ENCODE data around the gene EIF2S1.
"Not testable (repeated sequence)": the region's sequence is repeated elsewhere in the genome, so short reads cannot be mapped to it uniquely, and the experiment has no call there.

Gene EIF2S1

DNA sequence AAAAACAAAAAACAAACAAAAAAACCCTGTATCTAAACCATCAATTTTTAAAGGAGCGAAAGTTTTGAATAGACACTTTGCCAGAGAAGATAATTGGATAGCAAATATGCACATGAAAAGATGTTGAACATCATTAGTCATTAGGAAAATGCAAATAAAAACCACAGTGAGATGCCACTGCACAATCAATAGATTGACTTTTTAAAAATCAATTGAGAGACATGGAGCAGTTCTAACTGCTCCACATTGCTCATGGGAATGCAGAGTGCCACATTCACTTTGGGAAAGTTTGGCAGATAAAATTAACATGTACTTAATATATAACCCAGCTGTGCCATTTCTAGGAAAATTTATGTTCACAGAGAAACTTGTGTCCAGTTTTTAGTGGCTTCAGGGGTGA, 12.7 kb downstream of the EIF2S1 start:
- no peak for DNase-seq (ENCODE audit: low read depth)

DNA sequence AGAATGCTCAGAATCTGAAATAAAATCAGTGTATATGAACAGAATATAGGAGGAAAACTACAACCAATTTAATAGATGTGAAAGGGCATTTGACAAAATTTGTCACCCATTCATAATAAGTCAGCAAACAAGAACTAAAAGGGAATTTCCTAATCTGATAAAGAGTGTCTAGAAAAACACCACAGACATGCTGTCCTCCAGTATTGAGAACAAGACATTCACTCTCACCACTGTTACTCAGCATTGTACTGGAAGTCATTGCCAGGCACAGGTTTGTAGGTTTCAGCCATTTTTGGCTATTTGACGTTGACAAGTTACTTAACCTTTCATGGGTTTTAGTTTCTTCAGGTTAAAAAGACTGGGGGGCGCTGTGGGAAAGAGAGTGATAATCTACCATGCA, 13.2 kb downstream of the EIF2S1 start:
- DNase-seq (ENCODE audit: low read depth) = no peak

- DNase-seq (ENCODE audit: low read depth) = no peak
These were observed 17.8 kb downstream of the EIF2S1 start for GRCh38 chr14:67377916-67378315.

DNA sequence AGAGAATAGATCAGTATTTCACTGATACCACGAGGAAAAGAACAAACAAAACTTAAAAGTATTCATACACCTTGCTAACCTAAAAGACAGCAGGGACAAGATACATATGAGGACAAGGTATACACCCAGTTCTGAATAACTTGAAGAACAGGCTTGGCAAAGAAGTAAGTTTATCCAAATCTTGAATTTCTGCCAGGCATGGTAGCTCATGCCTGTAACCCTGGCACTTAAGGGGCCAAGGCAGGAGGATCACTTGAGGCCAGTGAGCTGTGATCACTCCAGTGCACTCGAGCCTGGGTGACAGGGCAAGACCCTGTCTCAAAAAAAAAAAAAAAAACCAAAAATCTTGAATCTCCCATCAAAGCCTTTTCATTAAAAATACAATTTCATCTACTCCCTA, 25.0 kb downstream of the EIF2S1 start:
- no peak for DNase-seq (ENCODE audit: low read depth)

DNA sequence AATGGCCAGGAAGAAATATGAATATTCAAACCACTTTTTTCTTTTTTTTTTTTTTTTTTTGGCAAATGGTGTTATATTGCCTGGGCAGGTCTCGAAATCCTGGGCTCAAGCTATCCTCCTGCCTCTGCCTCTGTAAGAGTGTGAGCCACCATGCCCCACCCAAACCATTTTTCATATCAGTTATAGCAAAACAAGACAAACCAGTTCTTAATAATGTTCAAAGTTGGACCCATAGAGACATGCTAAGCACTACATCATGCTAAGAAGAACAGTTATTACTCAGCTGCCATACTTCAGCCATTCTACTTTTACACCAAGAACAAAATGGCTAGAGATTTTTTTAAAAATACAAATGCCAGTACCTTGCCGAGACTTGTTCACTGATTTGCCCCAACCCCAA, 25.5 kb downstream of the EIF2S1 start:
- no peak for DNase-seq (ENCODE audit: low read depth)

GRCh38 chr14:67387195-67387594, 27.1 kb downstream of the EIF2S1 start:
- DNase-seq (ENCODE audit: low read depth) = no peak

GRCh38 chr14:67389275-67389674, 29.1 kb downstream of the EIF2S1 start:
- DNase-seq (ENCODE audit: low read depth) = no peak

DNA sequence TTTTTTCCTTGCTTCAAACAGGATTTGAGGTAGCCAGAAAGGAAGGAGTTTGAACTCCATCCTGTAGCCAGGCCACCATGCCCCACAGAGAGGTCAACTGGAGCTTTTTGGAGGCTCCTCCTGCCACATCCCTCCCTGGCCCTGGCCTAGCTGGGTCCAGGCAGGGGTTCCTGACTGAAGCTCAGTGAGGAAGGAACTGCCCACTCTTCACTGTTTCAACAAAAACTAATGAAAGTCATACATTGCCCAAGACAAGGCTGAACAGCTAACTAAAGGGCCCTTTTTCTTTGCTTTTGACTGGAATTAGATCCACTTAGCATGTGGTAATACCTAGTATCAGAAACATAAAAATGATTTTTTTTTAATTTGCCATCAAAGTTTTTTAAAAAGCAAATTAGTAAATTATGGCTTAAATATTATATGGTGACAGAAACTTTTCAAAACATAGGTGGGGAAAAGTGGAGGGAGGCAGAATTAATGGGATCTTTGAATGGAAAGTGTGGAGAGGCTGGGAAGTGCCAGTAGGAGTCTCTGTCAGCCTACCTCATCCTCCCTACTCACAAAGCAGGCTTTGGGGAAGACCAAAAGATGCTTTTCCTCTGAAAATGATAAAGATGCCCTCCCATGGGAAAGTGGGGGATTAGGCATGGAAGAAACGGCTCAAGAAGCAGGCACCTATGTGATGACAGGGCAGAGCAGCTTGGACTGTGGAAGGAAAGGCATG, 29.8 kb downstream of the EIF2S1 start:
- DNase-seq (ENCODE audit: low read depth) = no peak

DNA sequence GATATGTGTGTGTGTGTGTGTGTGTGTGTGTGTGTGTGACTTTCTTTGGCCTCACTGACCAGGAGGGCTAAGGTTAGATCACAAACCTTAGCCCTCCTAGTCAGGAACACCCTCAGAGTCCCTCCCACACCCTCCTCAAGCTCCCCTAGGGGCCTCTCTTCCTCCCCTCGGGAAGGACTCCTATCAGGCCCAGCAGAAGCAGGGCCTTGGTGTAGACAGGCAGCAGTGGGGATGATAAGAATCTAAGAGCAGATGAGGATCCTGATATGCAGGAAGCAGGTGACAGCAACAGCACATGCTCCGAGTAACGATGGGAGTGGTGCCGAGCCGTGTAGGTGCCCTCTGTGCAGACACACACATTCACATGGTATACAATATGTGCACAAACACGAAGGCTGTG, 31.1 kb downstream of the EIF2S1 start:
- DNase-seq (ENCODE audit: low read depth) = no peak

DNA sequence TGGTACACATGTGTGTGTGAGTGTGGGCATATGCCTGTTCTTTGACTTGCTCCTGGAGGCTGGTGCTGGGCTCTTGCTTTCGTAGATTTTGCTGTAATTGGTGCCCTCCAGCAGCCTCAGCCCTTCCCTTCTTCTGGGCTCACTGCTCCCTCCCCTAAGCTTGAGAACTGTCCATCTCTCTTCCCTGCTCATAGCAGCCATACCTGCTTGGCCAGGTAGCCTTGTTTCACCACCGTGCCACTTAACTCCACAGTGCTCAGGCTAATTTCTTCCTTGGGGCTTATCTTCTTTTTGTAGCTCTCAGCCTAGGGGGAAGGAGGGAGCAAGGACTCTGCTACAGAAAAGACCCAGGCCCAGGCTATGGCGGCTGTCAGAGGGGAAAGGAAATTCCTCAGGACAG, 32.0 kb downstream of the EIF2S1 start:
- no peak for DNase-seq (ENCODE audit: low read depth)

GRCh38 chr14:67392800-67393199, 32.7 kb downstream of the EIF2S1 start:
- DNase-seq (ENCODE audit: low read depth) = no peak

DNA sequence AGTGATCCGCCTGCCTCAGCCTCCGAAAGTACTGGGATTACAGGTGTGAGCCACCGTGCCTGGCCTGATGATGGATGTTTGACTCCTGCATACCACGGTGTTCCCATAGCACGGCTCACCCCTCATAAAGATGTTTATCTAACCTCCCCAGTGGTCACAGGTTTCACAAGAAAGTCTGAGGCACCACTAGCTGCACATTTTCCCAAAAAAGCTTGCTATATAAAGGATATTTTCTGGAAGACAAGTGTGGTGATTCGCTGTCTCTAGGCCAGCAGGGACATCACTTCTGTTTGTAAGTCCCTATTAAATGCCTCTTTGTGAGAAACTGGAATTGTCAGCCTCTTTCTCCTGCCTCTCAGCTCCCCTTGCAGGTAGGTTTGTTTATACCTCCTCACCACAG, 33.6 kb downstream of the EIF2S1 start:
- no peak for DNase-seq (ENCODE audit: low read depth)

DNA sequence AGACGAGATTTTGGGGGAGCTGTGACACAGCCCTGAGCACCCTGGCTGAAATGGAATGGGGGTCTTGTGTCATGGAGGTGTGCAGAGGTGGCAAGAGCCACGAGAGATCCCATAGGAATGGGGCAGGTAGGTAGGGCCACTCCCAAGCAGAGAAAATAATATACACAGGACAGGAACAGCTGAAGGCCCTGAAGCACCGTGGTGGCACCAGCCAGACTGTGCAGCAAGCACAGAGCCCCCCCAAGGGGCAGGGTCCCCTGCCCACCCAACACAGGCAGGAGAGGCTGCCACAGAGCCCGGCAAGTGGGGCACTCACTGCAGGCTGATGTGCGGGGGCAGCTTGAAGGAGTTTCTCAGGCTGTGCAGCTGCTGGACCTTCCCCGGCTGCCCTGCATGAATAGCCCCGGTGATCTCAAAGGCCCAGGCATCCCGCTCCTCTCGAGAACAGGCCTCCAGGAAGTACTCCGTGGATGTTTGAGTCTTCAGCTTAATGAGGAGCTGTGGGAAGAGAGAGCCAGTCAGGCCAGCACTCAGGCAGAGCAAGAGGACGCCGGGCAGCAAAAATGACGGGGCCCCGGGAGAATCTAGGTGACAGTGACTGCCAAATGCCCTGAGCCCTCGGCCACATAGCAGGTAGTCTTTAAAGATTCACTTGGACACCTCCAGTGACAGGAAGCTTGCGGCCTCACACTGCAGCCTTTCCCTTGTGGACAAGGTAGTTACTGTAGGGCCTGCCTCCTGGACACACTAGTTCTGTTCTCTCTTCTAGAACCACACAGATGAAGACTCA, 35.2 kb downstream of the EIF2S1 start:
- no peak for DNase-seq (ENCODE audit: low read depth)

- no peak for DNase-seq (ENCODE audit: low read depth)
These were observed 35.7 kb downstream of the EIF2S1 start for GRCh38 chr14:67395876-67396189.

DNA sequence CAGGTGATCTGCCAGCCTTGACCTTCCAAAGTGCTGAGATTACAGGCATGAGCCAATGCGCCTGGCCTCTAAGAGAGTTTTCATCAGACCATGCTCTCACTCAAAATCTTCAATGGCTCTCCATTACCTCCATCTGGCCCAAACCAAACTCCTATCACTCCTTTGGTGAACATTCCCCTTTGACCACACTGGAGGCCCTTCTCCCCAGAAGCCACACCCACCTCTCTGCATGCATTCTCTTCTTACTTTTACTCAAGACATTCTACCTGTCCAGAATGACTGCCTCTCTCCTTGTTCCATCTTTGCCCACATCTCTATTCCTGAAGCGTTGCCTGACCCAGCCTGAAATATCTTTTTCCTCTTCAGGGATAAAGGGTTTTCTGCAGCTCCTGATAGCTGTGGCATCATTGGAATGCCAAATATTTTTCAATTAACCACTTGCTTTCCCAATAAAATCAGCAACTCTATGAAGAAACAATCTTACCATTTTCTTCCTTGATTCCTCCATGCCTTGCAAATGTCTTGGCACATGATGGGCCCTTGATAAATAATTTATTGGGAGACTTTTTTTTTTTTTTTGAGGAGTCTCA, 36.3 kb downstream of the EIF2S1 start:
- no peak for DNase-seq (ENCODE audit: low read depth)

DNA sequence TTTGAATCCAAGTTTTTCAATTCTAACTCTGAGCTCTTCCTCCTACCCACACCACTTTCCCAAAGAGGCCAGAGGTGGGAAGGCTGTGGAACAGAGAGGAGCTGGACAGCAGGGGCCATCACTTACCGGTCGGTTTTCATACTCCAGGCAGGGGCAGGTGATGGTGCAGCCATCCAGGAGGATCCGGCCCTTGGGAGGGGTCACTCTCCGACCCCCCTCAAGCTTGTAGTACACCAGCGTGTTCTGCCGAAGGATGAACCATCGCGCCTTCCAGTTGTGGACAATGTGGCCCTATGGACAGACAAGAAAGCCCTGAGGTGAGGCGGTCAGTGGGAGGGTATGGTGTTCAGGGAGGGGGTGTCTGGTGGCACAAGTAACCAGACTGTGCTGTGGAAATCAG, 37.4 kb downstream of the EIF2S1 start:
- DNase-seq (ENCODE audit: low read depth) = no peak

DNA sequence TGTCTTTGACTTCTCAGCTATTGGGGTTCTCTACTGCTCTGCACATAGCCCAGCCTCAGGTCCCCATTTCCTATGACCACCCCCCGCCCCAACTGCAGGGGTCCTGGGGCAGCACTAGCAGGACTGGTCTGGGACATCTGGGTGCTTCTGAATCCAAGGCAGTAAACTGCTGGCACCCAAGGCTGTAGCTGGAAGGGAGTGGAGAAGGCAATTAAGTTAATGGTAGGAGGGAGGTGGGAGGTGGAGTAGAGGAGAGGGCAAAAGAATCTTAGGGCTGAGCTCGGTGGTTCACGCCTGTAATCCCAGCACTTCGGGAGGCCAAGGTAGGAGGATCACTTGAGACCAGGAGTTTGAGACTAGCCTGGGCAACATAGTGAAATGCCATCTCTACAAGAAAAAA, 40.3 kb downstream of the EIF2S1 start:
- DNase-seq (ENCODE audit: low read depth) = no peak

DNA sequence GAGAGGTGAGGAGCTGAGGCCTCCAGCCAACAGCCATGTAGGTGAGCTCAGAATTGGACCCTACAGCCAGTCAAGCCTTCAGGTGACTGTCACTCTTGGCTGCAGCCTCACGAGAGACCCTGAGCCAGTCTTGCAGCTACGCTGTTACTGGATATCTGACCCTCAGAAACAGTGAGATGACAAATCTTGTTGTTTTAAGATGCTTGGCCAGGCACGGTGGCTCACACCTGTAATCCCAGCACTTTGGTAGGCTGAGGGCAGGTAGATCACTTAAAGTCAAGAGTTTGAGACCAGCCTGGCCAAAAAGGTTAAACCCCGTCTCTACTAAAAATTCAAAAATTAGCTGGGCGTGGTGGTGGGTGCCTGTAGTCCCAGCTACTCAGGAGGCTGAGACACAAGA, 45.6 kb downstream of the EIF2S1 start:
- DNase-seq (ENCODE audit: low read depth) = no peak

- DNase-seq (ENCODE audit: low read depth) = not testable (repeated sequence)
These were observed 48.1 kb downstream of the EIF2S1 start for GRCh38 chr14:67408122-67408801.

- DNase-seq (ENCODE audit: low read depth) = no peak
These were observed 49.3 kb downstream of the EIF2S1 start for GRCh38 chr14:67409461-67409860.

- no peak for DNase-seq (ENCODE audit: low read depth)
These were observed 50.2 kb downstream of the EIF2S1 start for GRCh38 chr14:67410313-67410712.

DNA sequence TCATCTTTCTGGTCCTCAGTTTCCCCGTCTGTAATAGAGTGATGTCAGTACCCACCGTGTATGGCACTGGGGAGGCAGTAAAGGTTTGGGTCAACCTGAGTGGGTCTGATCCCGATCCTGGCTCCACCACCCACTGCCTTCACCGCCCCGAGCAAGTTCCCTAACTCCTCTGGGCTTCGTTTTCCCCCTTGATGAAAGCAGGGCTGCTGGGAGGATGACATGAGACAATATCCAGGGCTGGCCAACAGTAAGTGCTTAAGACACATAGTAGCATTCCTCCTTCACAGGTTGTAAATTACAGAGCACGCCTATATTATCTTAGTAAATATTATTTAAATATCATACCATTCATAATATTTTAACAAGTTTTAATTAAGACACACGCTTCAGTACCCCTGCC, 51.2 kb downstream of the EIF2S1 start:
- DNase-seq (ENCODE audit: low read depth) = no peak

GRCh38 chr14:67411820-67412421, 51.8 kb downstream of the EIF2S1 start, which contains the start of gene PLEK2:
Gene PLEK2 (minus strand): TSS chr14:67412165. CDS start chr14:67412059, 106 bp downstream.
- DNase-seq (ENCODE audit: low read depth) = no peak

All from activated gamma-delta T cell treated with anti-CD3 and anti-CD28 coated beads, Interleukin-2, amount 50 U/mL, for 16 hours (primary cell).